ENCODE measurements around the gene DBNDD1.
"Not testable (repeated sequence)": the region's sequence is repeated elsewhere in the genome, so short reads cannot be mapped to it uniquely, and the experiment has no call there.

DBNDD1 gene, protein sequence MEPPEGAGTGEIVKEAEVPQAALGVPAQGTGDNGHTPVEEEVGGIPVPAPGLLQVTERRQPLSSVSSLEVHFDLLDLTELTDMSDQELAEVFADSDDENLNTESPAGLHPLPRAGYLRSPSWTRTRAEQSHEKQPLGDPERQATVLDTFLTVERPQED

DNA sequence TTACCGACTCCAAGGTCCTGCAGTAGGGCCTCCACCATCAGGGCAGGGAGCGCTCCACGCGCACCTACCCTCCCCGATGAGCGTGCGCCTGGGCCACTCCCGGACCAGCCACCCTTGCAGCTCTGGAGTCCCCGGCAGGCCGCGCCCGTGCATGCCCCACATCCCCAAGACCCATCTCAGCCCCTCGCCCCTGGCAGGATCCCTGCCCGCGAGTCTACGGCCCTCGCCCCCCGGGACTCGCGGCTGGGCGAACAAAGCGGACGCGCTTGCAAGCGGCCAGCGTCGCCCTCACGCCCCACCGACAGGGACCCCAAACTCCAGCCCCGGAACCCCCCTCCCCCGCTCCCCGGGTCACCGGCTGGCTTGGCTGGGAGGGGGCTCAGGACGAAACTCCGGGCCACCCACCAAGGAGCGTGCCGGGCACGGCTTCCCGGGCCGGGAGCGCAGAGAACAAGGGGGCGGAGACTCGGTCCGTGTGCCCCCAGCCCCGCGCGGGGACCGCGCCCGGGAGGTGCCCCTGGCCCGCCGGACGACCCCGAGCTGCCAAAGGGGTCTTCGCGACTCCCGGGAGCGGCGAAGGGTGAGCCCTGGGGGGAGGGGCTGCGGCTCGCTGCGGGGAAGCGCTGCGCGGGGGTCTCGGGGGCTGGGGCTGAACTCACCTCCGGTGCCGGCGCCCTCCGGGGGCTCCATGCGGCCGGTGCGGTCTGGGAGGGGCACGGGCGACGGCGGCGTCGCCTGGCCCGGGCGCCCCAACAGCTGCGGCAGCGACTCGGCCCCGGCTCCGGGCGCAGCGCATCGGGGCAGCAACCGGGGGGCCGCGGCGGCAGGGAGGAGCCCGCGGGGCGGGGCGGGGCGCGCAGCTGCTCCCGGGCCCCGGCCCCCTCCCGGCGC, at the start of gene DBNDD1:
Gene DBNDD1, minus strand, starts transcription at position 805 of the 891 bp plus-strand sequence. Its CDS starts 115 bp downstream, at position 690.
- no peak for DNase-seq

DNA sequence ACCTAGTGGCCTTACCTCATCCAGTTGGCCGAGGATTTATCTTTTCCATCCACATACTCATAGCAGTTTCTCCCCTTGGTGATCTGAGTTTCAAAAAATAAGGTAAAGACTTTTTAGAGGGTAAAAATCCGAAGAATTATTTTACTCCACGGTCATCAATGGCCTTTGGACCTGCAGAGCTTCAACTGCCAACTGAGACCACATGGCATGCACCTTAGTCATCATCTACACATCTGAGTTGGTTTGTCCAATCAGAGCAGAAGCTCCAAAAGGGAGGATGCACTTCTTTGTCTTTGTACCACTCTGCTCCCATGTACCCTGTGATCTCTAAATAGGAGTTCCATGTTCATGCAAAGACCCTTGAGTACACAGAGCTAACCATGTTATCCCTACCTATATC, 42.2 kb upstream of the DBNDD1 start:
- no peak for DNase-seq

DNA sequence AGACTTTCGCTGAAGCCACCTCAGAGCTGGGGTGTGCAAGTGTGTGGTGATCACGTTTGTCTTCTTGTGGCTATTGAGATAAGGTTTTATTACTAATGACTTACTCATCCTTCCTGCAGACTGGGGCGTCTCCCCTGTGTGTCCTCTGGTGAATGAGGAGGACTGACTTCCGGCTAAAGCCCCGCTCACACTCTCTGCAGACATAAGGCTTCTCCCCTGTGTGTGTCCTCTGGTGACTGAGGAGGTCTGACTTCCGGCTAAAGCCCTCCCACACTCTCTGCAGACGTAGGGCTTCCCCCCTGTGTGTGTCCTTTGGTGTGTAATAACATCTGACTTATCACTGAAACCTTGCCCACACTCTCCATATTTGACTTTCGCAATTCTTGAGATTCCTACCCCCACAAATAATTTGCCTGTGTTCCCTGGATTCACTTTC, 38.5 kb upstream of the DBNDD1 start:
- peak; percentile 14 for DNase-seq

DNA sequence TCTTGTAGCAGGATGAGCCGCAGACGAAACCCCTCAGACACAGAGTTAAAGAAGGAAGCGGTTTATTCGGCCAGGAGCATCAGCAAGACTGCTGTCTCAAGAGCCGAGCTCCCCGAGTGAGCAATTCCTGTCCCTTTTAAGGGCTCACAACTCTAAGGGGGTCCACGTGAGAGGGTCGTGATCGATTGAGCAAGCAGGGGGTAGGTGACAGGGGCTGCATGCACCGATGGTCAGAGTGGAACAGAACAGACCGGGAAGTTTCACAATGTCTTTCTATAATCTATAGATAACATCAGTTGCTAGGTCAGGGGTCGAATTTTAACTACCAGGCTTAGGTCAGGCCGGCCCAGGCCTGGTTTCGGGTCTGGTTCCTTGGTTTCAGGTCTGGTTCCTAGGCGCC, 37.3 kb upstream of the DBNDD1 start:
- DNase-seq: not testable (repeated sequence)

DNA sequence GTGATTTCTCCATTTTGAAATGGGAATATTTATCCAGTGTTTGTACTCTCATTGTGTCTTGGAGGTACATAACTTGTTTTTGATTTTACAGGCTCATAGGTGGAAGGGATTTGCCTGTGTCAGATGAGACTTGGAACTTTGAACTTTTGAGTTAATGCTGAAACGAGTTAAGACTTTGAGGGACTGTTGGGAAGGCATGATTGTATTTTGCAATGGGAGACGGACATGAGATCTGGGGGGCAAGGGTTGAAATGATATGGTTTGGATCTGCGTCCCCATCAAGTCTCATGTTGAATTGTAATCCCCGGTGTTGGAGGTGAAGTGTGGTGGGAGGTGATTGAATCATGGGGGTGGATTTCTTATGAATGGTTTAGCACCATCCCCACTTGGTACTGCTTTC, 36.1 kb upstream of the DBNDD1 start:
- DNase-seq: no peak

DNA sequence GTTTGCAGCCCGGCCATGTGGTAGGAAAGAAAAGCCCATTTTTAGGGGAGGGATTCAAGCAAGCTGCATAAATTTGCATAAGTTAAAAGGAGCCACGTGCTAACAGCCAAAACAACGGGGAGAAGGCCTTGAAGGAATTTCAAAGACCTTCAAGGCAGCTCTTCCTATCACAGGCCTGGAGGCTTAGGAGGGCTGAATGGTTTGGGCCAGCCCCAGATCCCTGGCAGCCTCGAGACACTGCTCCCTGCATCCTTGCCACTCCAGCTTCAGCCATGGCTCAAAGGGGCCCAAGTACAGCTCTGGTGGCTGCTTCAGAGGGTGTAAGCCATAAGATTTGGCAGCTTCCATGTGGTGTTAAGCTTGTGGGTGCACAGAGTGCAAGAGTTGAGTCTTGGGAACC, 35.3 kb upstream of the DBNDD1 start:
- no peak for DNase-seq

DNA sequence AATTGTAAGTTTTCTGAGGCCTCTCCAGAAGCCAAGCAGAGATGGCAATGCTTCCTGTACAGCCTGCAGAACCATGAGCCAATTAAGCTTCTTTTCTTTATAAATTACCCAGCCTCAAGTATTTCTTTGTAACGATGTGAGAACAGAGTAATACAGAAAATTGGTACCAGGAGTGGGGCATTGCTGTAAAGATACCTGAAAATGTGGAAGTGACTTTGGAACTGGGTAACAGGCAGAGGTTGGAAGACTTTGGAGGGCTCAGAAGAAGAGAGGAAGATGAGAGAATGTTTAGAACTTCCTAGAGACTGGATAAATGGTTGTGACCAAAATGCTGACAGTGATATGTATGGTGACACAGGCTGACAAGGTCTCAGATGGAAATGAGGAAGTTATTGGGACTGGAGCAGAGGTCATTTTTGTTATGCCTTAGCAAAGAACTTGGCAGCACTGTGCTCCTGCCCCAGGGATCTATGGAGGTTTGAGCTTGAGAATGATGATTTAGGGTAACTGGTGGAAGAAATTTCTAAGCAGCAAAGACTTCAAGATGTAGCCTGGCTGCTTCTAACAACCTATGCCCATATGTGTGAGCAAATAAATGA, 34.7 kb upstream of the DBNDD1 start:
- DNase-seq: no peak

DNA sequence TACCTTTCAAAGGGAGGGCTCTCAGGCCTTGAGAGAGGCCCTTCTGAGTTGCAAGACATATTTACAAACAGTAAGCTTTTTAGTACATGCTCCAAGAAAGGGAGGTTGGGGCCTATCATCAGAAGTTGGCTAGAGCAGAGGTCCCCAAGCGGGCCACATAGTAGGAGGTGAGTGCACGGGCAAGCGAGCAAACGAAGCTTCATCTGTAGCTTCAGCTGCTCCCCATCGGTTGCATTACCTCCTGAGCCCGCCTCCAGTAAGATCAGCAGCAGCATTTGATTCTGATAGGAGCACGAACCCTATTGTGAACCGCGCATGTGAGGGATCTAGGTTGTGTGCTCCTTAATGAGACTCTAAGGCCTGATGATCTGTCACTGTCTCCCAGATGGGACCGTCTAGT, 31.7 kb upstream of the DBNDD1 start:
- no peak for DNase-seq

DNA sequence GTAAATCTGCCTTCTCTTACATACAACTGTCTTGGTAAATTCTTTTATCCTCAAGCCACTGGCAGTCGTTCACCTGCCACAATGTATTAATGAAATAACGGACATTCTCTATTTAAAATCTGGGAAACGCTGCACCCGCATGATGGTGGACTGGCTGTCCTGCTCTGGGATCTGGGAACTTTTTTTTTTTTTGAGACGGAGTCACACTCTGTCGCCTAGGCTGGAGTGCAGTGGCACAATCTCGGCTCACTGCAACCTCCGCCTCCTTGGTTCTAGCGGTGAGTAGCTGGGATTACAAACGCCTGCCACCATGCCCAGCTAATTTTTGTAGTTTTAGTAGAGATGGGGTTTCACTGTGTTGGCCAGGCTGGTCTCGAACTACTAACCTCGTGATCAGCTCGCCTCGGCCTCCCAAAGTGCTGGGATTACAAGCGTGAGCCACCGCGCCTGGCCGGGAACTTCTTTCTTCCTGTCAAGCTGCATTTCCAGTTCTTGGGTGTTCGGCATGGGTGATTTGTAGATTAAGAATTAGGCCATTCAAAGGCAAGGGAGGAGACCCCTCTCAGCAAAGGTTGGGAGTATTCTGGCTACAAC, 29.6 kb upstream of the DBNDD1 start:
- no peak for DNase-seq

DNA sequence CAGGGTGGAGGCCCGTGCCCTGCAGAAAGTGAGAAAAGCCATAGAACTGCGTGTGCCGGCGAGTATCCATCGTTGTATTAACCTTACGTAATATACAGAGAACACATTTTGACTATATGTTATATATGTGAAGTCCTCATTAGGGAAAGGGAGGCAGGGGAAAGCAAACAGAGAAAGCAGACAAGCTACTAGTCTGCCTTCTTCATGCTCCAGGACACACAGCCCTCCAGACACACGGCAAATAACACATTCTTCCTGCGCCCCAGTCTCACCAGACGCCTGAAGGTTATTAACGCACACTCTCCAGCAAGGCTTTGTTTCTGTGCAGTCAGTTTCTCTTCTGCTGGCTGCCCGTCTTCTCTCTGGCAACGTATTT, 29.1 kb upstream of the DBNDD1 start:
- DNase-seq: no peak

DNA sequence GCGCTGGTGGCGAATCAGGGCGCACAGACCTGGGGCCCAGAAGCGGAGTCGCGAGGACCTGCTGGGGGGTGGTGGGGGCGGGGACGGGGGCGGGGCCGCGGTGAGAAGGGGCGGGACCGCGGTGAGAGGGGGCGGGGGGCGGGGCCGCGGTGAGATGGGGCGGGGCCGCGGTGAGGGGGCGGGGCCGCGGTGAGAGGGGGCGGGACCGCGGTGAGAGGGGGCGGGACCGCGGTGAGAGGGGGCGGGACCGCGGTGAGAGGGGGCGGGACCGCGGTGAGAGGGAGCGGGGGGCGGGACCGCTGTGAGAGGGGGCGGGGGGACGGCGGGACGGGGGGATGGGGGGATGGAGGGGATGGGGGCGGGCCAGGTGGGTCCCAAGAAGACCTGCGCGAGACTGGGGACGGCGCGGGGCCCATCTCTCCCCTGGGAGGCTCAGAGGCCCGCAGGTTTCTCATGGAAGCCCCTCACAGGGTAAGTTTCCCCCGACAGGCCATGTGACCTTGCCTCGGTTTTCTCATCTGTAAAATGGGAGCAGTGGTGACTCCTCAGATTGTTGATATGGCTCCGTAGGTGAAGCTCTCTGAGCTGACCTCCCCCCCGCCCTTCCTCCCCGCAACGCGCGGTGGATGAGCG, 28.6 kb upstream of the DBNDD1 start:
- no peak for DNase-seq

DNA sequence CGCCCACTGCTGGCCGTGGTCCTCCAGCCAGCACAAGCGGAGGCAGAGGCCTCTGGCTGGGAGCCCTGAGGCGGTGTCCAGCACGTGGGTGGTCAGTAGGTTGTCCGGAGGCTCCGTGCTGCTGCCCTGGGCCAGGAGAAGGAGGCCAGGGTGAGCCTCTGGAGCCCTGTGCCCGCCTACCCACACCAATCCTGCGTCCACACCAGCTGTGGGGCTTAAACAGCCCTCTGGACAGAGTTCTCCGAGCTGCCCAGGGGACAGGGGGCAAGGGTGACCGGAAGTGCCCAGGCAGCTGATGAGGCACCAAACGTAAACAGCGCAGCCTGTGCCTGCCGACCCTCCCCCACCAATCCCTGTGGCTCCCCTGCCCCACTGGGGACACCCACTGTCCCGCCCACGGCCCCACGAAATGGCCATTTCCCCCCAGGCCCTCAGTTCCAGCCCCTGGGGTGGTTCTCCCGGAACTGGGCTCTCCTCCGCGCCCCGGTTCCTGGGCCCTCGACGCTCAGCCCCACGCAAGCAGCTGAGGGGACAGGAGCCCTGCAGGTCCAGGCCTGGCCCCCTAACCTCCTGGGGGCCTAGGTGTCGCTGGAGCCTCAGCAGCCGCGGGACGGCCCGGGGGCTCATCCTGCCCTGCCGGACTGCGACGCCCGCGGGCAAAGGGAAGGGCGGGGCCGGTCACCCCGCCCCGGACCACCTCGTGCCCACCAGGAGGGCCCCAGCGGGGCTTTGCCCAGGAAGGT, 27.9 kb upstream of the DBNDD1 start:
- no peak for DNase-seq

DNA sequence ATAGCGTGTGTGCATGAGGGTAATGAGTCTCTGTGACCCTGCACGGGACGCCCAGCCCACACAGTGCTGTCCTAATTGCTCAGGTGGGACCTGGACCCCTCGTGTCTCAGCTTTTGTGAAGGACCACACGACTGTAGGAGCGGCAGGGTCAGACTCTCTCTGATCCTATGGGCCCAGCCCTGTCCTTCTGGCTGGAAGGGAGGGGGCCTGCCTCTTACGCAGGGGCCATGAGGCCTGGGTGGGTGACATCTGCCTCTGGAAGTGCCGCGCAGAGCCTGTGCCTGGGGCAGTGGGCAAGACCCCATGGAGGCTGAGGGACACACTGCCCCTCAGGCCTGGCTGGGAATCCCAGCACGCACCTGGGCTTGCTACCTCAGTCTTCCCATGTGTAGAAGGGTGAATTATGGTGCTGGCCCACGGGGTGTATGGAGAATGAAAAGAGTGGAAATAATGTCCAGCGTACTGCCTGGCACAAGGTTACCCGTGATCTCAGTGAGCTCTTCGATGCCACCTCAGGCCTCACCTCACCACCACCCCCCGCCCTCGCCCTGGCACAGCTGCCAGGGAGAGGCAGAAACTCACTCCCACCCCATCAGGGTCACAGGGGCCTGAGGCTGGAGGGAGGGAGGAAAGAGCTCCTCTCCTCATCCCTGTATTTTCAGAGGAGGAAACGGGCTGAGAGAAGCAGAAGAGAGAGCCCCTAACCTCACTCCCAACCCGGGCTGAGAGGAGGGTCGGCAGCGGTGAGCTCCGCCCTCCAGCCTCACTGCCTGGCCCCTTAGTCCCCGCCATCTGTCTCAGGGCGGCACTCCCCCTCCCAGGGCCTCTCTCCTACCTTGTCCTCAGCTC, 27.1 kb upstream of the DBNDD1 start:
- no peak for DNase-seq

DNA sequence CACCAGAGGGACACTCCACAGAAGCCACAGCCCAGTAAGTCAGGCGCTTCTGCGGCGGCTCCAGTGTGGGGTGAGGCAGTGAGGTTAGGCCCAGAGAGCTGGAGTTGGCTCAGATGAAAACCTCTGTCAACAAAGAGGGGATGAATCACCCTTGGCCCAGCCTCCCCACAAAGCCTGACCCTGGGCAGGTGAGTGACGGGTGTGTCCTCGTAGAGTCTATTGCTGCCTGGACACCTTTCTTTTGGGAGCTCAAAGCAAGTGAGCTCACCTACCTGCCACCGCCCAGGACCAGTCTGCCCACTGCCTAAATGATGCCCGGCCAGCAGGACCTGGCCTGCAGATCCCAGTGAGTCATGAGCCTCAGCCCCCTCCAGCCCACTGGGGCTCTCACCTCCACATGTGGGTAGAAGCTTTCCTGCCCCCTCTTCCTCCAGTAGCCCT, 24.9 kb upstream of the DBNDD1 start:
- DNase-seq: no peak

DNA sequence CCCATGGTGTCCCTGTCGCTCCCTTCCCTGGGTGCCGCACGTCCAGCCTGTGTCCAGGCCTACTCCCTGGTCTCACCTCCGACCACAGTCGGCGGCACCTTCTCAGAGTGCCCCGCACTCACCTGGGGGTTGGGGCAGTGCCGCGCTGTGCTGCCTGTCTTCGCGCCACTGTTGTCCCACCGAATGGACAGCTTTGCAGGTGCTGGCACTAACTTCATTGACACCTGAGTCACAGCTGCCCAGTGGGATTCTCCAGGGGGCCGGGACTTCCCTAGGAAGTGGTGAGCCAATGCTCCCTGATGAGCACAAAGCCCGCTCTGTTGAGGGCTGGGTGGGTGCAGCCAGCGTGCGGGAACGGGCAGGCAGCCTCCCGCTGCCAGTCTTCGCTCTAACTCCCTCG, 24.3 kb upstream of the DBNDD1 start:
- no peak for DNase-seq

DNA sequence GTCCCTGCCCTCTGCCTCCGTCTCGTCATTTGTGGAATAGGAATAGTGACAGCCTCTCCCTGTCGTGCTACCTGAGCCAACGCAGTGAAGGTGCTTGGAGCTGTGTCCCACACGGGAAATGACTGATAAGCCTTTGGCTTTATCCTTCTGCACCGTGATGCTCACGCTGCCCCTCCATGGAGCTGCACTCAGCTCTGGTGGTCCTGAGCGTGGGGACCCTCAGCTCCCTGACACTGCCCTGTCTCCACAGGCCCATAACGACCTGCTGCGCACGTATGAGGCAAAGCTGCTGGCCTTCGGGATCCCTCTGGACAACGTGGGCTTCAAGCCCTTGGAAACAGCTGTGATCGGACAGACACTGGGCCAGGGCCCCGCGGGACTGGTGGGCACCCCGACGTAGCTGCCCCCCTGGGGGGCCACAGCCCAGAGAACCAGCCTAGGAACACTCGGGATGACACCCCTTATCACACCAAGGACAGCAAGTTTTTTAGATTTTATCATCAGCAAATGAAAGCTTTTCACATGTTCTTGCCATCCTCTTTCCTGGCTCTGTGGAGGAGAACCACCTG, 23.8 kb upstream of the DBNDD1 start:
- no peak for DNase-seq

DNA sequence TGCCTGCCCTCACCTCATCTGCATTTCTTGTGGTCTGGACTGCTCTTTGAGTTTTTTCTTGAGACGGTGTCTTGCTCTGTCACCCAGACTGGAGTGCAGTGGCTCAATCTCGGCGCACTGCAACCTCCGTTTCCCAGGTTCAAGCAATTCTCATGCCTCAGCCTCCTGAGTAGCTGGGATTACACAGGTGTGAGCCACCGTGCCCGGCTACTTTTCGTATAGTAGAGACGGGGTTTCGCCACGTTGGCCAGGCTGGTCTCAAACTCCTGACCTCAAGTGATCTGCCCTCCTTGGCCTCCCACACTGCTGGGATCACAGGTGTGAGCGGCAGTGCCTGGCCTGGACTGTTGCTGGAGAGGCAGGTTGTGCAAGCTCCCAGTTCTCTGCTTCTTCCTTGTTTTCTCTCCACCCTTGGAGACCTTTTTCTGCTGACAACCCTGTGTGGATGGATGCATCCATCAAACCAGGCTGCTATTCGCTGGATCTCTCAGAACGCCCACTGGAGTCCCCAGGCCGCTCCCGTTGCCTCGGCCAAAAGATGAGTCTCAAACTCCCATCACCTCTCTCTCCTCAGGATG, 22.7 kb upstream of the DBNDD1 start:
- DNase-seq: no peak

DNA sequence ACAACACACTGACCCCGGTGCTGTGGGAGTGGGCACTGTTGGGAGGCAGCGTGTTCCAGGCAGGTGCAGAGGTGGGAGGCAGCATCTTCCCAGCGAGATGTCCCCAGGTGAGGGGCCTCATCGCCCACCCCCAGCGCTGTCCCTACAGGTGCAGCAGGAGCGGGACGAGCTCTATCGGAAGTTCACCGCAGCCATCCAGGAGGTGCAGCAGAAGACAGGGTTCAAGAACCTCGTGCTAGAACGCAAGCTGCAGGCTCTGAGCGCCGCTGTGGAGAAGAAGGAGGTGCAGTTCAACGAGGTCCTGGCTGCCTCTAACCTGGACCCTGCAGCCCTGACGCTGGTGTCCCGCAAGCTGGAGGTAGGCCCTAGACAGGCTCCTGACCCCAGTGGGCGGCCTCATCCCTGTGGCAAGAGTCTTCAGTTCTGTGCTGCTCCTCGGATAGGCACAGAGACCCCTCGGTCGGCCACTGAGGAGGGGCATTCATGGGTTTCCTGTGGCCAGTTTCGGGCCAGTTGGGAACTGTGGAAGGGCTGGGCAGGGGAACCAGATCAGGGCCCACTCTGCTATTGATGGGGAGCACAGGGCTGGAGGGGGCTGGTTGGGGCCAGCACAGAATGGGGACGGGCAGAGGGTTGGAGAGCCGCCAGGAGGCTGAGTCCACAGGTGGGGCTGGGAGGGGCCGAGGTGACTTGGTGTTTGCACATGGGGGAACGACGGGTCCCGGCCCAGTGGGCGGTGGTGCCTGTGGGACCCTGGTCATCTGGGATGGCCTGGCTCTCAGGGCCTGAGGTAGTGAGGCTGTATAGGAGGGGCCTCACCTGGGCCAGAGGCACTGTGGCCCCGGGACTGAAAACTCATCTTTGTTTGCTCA, 21.1 kb upstream of the DBNDD1 start:
- DNase-seq: no peak

DNA sequence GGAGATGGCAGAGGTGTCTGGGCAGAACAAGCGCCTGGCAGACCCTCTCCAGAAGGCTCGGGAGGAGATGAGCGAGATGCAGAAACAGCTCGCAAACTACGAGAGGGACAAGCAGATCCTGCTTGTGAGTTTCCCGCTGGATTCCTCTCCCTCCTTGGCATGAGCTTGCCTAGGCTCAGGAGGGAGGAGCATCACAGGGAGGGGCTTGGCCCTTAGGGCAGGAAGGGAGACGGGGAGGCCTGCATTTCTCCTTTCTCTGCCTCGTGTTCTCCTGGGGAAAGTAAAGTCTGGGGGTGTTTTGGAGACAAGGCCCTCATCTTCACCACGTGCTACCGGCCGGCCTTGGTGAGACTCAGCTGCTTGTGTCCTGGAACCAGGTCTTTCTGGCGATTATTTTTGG, 18.0 kb upstream of the DBNDD1 start:
- DNase-seq: no peak

DNA sequence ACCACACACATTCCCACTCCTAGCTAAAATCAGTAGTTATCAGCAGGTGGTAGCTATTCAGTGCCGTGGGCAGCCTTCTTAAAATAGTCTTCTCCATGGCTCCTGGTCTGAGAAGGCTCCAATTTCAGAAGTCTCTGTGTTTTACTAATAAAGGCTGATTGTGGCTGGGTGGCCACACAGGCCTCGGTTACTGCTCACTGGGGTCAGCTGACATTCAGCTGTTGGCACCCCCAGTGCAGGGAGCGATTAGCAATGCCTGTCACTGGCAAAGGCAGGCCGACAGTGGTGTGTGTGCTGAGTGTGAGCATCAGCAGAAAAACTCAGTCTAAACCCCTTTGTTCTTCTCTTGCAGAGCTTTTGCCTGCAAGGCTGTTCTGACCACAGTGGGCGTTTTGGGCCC, 16.6 kb upstream of the DBNDD1 start:
- no peak for DNase-seq

Data from activated CD4-positive, alpha-beta T cell treated with anti-CD3 and anti-CD28 coated beads, Interleukin-2, Interleukin-6, amounts not matched to agents 100 ng/mL and 50 ng/mL, durations not matched to agents 16 hours and 8 hours (primary cell).